HCEC 1CT (cell line): ENCODE results near the gene SCN10A.

ENCODE experiments used
- DNase-seq: peaks from one replicate; pipeline ENCODE4 v3.0.0-alpha.2; 2017

The SCN10A gene

GRCh38 chr3:38816026-38816425 is at the start of gene SCN10A:
TSS of gene SCN10A (minus strand) at chr3:38816217. CDS start at chr3:38794010, 22,207 bp downstream.
- no peak for DNase-seq

- DNase-seq: no peak
Measured at GRCh38 chr3:38853011-38853410, 37.0 kb upstream of the SCN10A start.

- peak; percentile 60 for DNase-seq
Measured at GRCh38 chr3:38843898-38844297, 27.9 kb upstream of the SCN10A start.

- DNase-seq: no peak
Measured at GRCh38 chr3:38842266-38842965, 26.4 kb upstream of the SCN10A start.

- DNase-seq: no peak
Measured at GRCh38 chr3:38840987-38841386, 25.0 kb upstream of the SCN10A start.

- DNase-seq: no peak
Measured at GRCh38 chr3:38837358-38837757, 21.3 kb upstream of the SCN10A start.

- DNase-seq: no peak
Measured at GRCh38 chr3:38836561-38836960, 20.5 kb upstream of the SCN10A start.

GRCh38 chr3:38835939-38836338 is 19.9 kb upstream of the SCN10A start:
- DNase-seq: no peak

GRCh38 chr3:38834717-38835116 is 18.7 kb upstream of the SCN10A start:
- DNase-seq: peak; percentile 5

- DNase-seq: peak; percentile 84
Measured at GRCh38 chr3:38834110-38834509, 18.1 kb upstream of the SCN10A start.

- DNase-seq: peak; percentile 78
Measured at GRCh38 chr3:38829404-38829803, 13.4 kb upstream of the SCN10A start.

GRCh38 chr3:38828681-38829080 is 12.7 kb upstream of the SCN10A start:
- no peak for DNase-seq

GRCh38 chr3:38827791-38828190 is 11.8 kb upstream of the SCN10A start:
- no peak for DNase-seq

- DNase-seq: no peak
Measured at GRCh38 chr3:38826001-38826400, 10.0 kb upstream of the SCN10A start.

- DNase-seq: no peak
Measured at GRCh38 chr3:38824349-38824748, 8.3 kb upstream of the SCN10A start.

- no peak for DNase-seq
Measured at GRCh38 chr3:38823722-38824121, 7.7 kb upstream of the SCN10A start.

GRCh38 chr3:38823186-38823585 is 7.2 kb upstream of the SCN10A start:
- DNase-seq: no peak

- DNase-seq: no peak
Measured at GRCh38 chr3:38811822-38812221, 4.2 kb downstream of the SCN10A start.

- DNase-seq: peak; percentile 54
Measured at GRCh38 chr3:38805765-38806386, 10.1 kb downstream of the SCN10A start.

GRCh38 chr3:38805004-38805403 is 11.0 kb downstream of the SCN10A start:
- DNase-seq: no peak

- DNase-seq: no peak
Measured at GRCh38 chr3:38800511-38800910, 15.5 kb downstream of the SCN10A start.

- DNase-seq: no peak
Measured at GRCh38 chr3:38793721-38794120, 22.3 kb downstream of the SCN10A start.

GRCh38 chr3:38792983-38793382 is 23.0 kb downstream of the SCN10A start:
- DNase-seq: no peak

- peak; percentile 25 for DNase-seq
Measured at GRCh38 chr3:38782148-38782547, 33.9 kb downstream of the SCN10A start.

- DNase-seq: no peak
Measured at GRCh38 chr3:38773528-38773927, 42.5 kb downstream of the SCN10A start.
